IPS-18a (cell line): ENCODE measurements around the gene DISP3.

ENCODE experiments used
- H3K27ac ChIP-seq: one replicate; pipeline ENCODE4 v1.5.1; 2013; ENCODE audit warnings: low read length
- H3K27me3 ChIP-seq: one replicate; pipeline ENCODE4 v1.6.1; 2013; ENCODE audit warnings: mild to moderate bottlenecking, low read length; ENCODE audit not compliant: control insufficient read depth, insufficient read depth
- H3K36me3 ChIP-seq: one replicate; pipeline ENCODE4 v1.6.1; 2013; ENCODE audit warnings: low read depth, low read length; ENCODE audit not compliant: control insufficient read depth
- H3K4me1 ChIP-seq: one replicate; pipeline ENCODE4 v1.6.1; 2013; ENCODE audit warnings: low read depth, low read length; ENCODE audit not compliant: control insufficient read depth
- H3K4me3 ChIP-seq: one replicate; pipeline ENCODE4 v1.5.1; 2013; ENCODE audit warnings: low read length
- H3K9ac ChIP-seq: one replicate; pipeline ENCODE4 v1.6.1; 2013; ENCODE audit warnings: mild to moderate bottlenecking, low read length, moderate library complexity
- H3K9me3 ChIP-seq: one replicate; pipeline ENCODE4 v1.6.1; 2013; ENCODE audit warnings: low read depth, low read length; ENCODE audit not compliant: control insufficient read depth

DISP3 gene

GRCh38 chr1:11535761-11536572 lies 57.0 kb downstream of the DISP3 start:
- no peak overlapping the region for H3K4me3 ChIP-seq
- H3K9ac ChIP-seq: no peak overlapping the region
- no peaks in the 10 kb centered on the region for H3K36me3 ChIP-seq
- no peaks in the 10 kb centered on the region for H3K9me3 ChIP-seq
- no peaks in the 10 kb centered on the region for H3K4me1 ChIP-seq
- no peaks in the 10 kb centered on the region for H3K27me3 ChIP-seq
- H3K27ac ChIP-seq: no peak overlapping the region

GRCh38 chr1:11536573-11537379 lies 57.8 kb downstream of the DISP3 start:
- no peak overlapping the region for H3K4me3 ChIP-seq
- no peaks in the 10 kb centered on the region for H3K4me1 ChIP-seq
- H3K9ac ChIP-seq: no peak overlapping the region
- no peak overlapping the region for H3K27ac ChIP-seq
- H3K36me3 ChIP-seq: no peaks in the 10 kb centered on the region
- H3K9me3 ChIP-seq: no peaks in the 10 kb centered on the region
- no peaks in the 10 kb centered on the region for H3K27me3 ChIP-seq

- H3K36me3 ChIP-seq: no peaks in the 10 kb centered on the region
- H3K9ac ChIP-seq: no peak overlapping the region
- H3K9me3 ChIP-seq: no peaks in the 10 kb centered on the region
- no peak overlapping the region for H3K27ac ChIP-seq
- no peaks in the 10 kb centered on the region for H3K27me3 ChIP-seq
- H3K4me3 ChIP-seq: no peak overlapping the region
- no peaks in the 10 kb centered on the region for H3K4me1 ChIP-seq
Measured at GRCh38 chr1:11537380-11537764, 58.4 kb downstream of the DISP3 start.

- Histone ChIP-seq H3K9me3 (no peaks in the 10 kb centered on the region), H3K27ac (no peak overlapping the region), H3K27me3 (no peaks in the 10 kb centered on the region), H3K9ac (no peak overlapping the region), H3K36me3 (no peaks in the 10 kb centered on the region), H3K4me1 (no peaks in the 10 kb centered on the region), H3K4me3 (no peak overlapping the region)
Measured at GRCh38 chr1:11537854-11538591, 59.1 kb downstream of the DISP3 start.

GRCh38 chr1:11538886-11539285 lies 59.9 kb downstream of the DISP3 start:
- H3K4me3 ChIP-seq: no peak overlapping the region
- H3K27ac ChIP-seq: no peak overlapping the region
- H3K27me3 ChIP-seq: no peaks in the 10 kb centered on the region
- no peak overlapping the region for H3K9ac ChIP-seq
- H3K4me1 ChIP-seq: no peaks in the 10 kb centered on the region
- no peaks in the 10 kb centered on the region for H3K36me3 ChIP-seq
- no peaks in the 10 kb centered on the region for H3K9me3 ChIP-seq

- Histone ChIP-seq H3K36me3 (no peaks in the 10 kb centered on the region), H3K9ac (no peak overlapping the region), H3K27ac (no peak overlapping the region), H3K9me3 (no peaks in the 10 kb centered on the region), H3K27me3 (no peaks in the 10 kb centered on the region), H3K4me1 (no peaks in the 10 kb centered on the region), H3K4me3 (no peak overlapping the region)
Measured at GRCh38 chr1:11539850-11540772, 61.2 kb downstream of the DISP3 start.

- Histone ChIP-seq H3K27me3 (no peaks in the 10 kb centered on the region), H3K9ac (no peak overlapping the region), H3K4me1 (no peaks in the 10 kb centered on the region), H3K36me3 (no peaks in the 10 kb centered on the region), H3K9me3 (no peaks in the 10 kb centered on the region), H3K4me3 (no peak overlapping the region), H3K27ac (no peak overlapping the region)
Measured at GRCh38 chr1:11540773-11541160, 61.8 kb downstream of the DISP3 start.

- H3K9ac ChIP-seq: no peak overlapping the region
- H3K27me3 ChIP-seq: peaks cover under 1% of the 10 kb centered on the region
Measured at GRCh38 chr1:11541236-11541635, 62.3 kb downstream of the DISP3 start.

GRCh38 chr1:11541956-11542355 lies 63.0 kb downstream of the DISP3 start:
- Histone ChIP-seq H3K9me3 (no peaks in the 10 kb centered on the region), H3K9ac (no peak overlapping the region), H3K4me1 (no peaks in the 10 kb centered on the region), H3K36me3 (no peaks in the 10 kb centered on the region), H3K4me3 (no peak overlapping the region), H3K27ac (no peak overlapping the region), H3K27me3 (peaks cover 8% of the 10 kb centered on the region)

More at GRCh38 chr1:11541236-11541635, 62.3 kb downstream of the DISP3 start:
- Histone ChIP-seq H3K27ac (no peak overlapping the region), H3K4me3 (no peak overlapping the region), H3K4me1 (no peaks in the 10 kb centered on the region), H3K9me3 (no peaks in the 10 kb centered on the region), H3K36me3 (no peaks in the 10 kb centered on the region)

GRCh38 chr1:11543392-11543791 lies 64.4 kb downstream of the DISP3 start:
- Histone ChIP-seq H3K9ac (no peak overlapping the region), H3K4me3 (no peak overlapping the region), H3K27ac (no peak overlapping the region), H3K27me3 (peaks cover 13% of the 10 kb centered on the region), H3K9me3 (no peaks in the 10 kb centered on the region), H3K4me1 (no peaks in the 10 kb centered on the region), H3K36me3 (no peaks in the 10 kb centered on the region)

- Histone ChIP-seq H3K4me3 (no peak overlapping the region), H3K27me3 (peaks cover 13% of the 10 kb centered on the region), H3K9me3 (no peaks in the 10 kb centered on the region), H3K4me1 (no peaks in the 10 kb centered on the region), H3K27ac (no peak overlapping the region), H3K9ac (no peak overlapping the region), H3K36me3 (no peaks in the 10 kb centered on the region)
Measured at GRCh38 chr1:11543796-11544195, 64.8 kb downstream of the DISP3 start.
